GM12878 (cell line): ENCODE data around the gene MAP4K4. TPM values are rescaled to one million over a fixed set of nuclear protein-coding genes. Genes with fewer than 3 reads are reported as not detected.

Experiments used
- ATAC-seq: fragments of 200-7000 bp; cut with Tn5 transposase; 3 replicates; pipeline ENCODE4 v1.9.1; 2020; ENCODE audit warnings: mild to moderate bottlenecking, moderate library complexity
- BruUV-seq: library from RNA; stranded (reverse); fragments of 400-500 nt; replicated peaks from 2 replicates; lab custom pipeline; 2021; lab: Mats Ljungman, UMichigan
- CTCF ChIA-PET: fragments of 300-600 bp; sonication (Branson Sonifier 250); formaldehyde crosslinking; extraction: SDS; loops from one replicate; lab custom pipeline; 2021; ENCODE audit warnings: inconsistent platforms; lab: Yijun Ruan, JAX
- POLR2A ChIA-PET: fragments of 350-600 bp; formaldehyde crosslinking; extraction: SDS; loops from one replicate; lab custom pipeline; 2021; ENCODE audit warnings: inconsistent platforms; lab: Charles Lee
- RAD21 ChIA-PET: fragments of 300-600 bp; sonication (Branson Sonifier 250); formaldehyde crosslinking; loops from one replicate; lab custom pipeline; 2023; ENCODE audit warnings: antibody characterized with exemption; ENCODE audit not compliant: unreplicated experiment; lab: Charles Lee
- SMC1A ChIA-PET: fragments of 300-600 bp; sonication (Branson Sonifier 250); formaldehyde crosslinking; loops from one replicate; lab custom pipeline; 2023; ENCODE audit not compliant: unreplicated experiment, uncharacterized antibody; lab: Charles Lee
- DNase-seq: peaks from one replicate; pipeline ENCODE4 v3.0.0-alpha.2; 2011; ENCODE audit warnings: low read depth, low spot score
- FAIRE-seq: peaks from 3 replicates; lab custom pipeline; 2011; peaks lifted over from hg19 to GRCh38; lab: Jason Lieb, UNC
- H2AFZ ChIP-seq: 2 replicates; pipeline ENCODE4 v1.6.0; 2011; ENCODE audit warnings: low read depth, low read length, control low read depth; ENCODE audit not compliant: control insufficient read depth
- H3K27ac ChIP-seq: 2 replicates; pipeline ENCODE4 v1.5.1; 2011; ENCODE audit warnings: control low read depth; ENCODE audit not compliant: control insufficient read depth, insufficient read depth
- H3K27me3 ChIP-seq, 2 experiments: replicated peaks in 1 of 2; 2 replicates each; pipeline versions ENCODE4 v1.6.0 to v1.6.1; 2011; ENCODE audit warnings: low read length in 1 of 2; ENCODE audit not compliant: control insufficient read depth in 2 of 2, insufficient read depth in 2 of 2
- H3K36me3 ChIP-seq, 2 experiments: 2 replicates each; pipeline ENCODE4 v1.5.1; 2011; ENCODE audit warnings: low read length in 1 of 2; ENCODE audit not compliant: control insufficient read depth in 2 of 2, insufficient read depth in 2 of 2
- H3K4me1 ChIP-seq: 2 replicates; pipeline ENCODE4 v1.6.1; 2011; ENCODE audit warnings: mild to moderate bottlenecking, low read length, moderate library complexity, mixed read lengths; ENCODE audit not compliant: control insufficient read depth, insufficient read depth
- H3K4me2 ChIP-seq: 2 replicates; pipeline ENCODE4 v1.6.0; 2011; ENCODE audit warnings: control low read depth; ENCODE audit not compliant: control insufficient read depth, insufficient read depth
- H3K4me3 ChIP-seq: fragments of 200-600 bp; sonication (generic); 2 replicates; pipeline ENCODE4 v1.5.1; 2016
- H3K79me2 ChIP-seq: 2 replicates; pipeline ENCODE4 v1.6.0; 2011; ENCODE audit warnings: low read length; ENCODE audit not compliant: control insufficient read depth, insufficient read depth
- H3K9ac ChIP-seq: 2 replicates; pipeline ENCODE4 v1.8.0; 2011; ENCODE audit warnings: low read length, control low read depth, mixed read lengths; ENCODE audit not compliant: control insufficient read depth, insufficient read depth
- H3K9me3 ChIP-seq: replicated peaks from 3 replicates; pipeline ENCODE4 v1.5.1; 2011; ENCODE audit warnings: mild to moderate bottlenecking, low read length; ENCODE audit not compliant: control insufficient read depth, insufficient read depth
- H4K20me1 ChIP-seq: 2 replicates; pipeline ENCODE4 v1.6.0; 2011; ENCODE audit not compliant: control insufficient read depth, insufficient read depth
- ATF3 ChIP-seq: IDR thresholded peaks from 2 replicates; pipeline ENCODE4 v1.6.1; 2011; ENCODE audit warnings: low read depth, mild to moderate bottlenecking, low read length, moderate library complexity, borderline replicate concordance; ENCODE audit errors: extremely low read depth
- BHLHE40 ChIP-seq, 2 experiments: fragments of 450-650 bp in 1 of 2; IDR thresholded peaks; 2 replicates each; pipeline ENCODE4 v1.6.1; 2011 to 2017; ENCODE audit warnings: low read depth in 2 of 2, borderline replicate concordance in 1 of 2, improper control_type of control experiment in 1 of 2, low read length in 1 of 2, mild to moderate bottlenecking in 1 of 2
- CBFB ChIP-seq: IDR thresholded peaks from 2 replicates; pipeline ENCODE4 v1.6.1; 2016; ENCODE audit warnings: antibody characterized with exemption, low read depth
- CEBPB ChIP-seq, 2 experiments: fragments of 150-350 bp in 1 of 2; IDR thresholded peaks; 2 replicates each; pipeline ENCODE4 v1.6.1; 2012 to 2014; ENCODE audit warnings: low read depth in 2 of 2, low read length in 2 of 2, borderline replicate concordance in 1 of 2, inconsistent platforms in 1 of 2
- CHD1 ChIP-seq: IDR thresholded peaks from 2 replicates; pipeline ENCODE4 v1.6.1; 2012; ENCODE audit warnings: low read depth, low read length, improper control_type of control experiment
- EZH2 ChIP-seq: IDR thresholded peaks from 2 replicates; pipeline ENCODE4 v1.6.1; 2012; ENCODE audit warnings: low read depth, mild to moderate bottlenecking, control low read depth, inconsistent platforms, low read length, borderline replicate concordance; ENCODE audit not compliant: control insufficient read depth
- LARP7 ChIP-seq: fragments of 450-650 bp; IDR thresholded peaks from 2 replicates; pipeline ENCODE4 v1.6.1; 2017; ENCODE audit warnings: mild to moderate bottlenecking
- NR2F1 ChIP-seq: fragments of 450-650 bp; conservative IDR thresholded peaks from 2 replicates; pipeline ENCODE4 v1.6.1; 2017; ENCODE audit warnings: mild to moderate bottlenecking
- SREBF1 ChIP-seq: IDR thresholded peaks from 2 replicates; pipeline ENCODE4 v1.6.1; 2012; ENCODE audit warnings: mild to moderate bottlenecking, low read length
- SUPT20H ChIP-seq: IDR thresholded peaks from 2 replicates; pipeline ENCODE4 v1.6.1; 2011; ENCODE audit warnings: low read depth, mild to moderate bottlenecking, low read length, moderate library complexity, borderline replicate concordance; ENCODE audit not compliant: control insufficient read depth
- TCF3 ChIP-seq: IDR thresholded peaks from 2 replicates; pipeline ENCODE4 v1.6.1; 2012; ENCODE audit warnings: low read depth, mild to moderate bottlenecking, low read length, borderline replicate concordance; ENCODE audit not compliant: insufficient read depth
- USF1 ChIP-seq: IDR thresholded peaks from 2 replicates; pipeline ENCODE4 v1.6.1; 2011; ENCODE audit warnings: borderline replicate concordance, low read depth, mild to moderate bottlenecking, moderate library complexity, mixed read lengths, low read length; ENCODE audit not compliant: insufficient read depth; ENCODE audit errors: extremely low read length
- ZBTB40 ChIP-seq: fragments of 450-650 bp; IDR thresholded peaks from 2 replicates; pipeline ENCODE4 v1.6.1; 2016; ENCODE audit warnings: mild to moderate bottlenecking, moderate library complexity, borderline replicate concordance
- ZNF217 ChIP-seq: fragments of 450-650 bp; IDR thresholded peaks from 2 replicates; pipeline ENCODE4 v1.6.1; 2017; ENCODE audit warnings: antibody characterized with exemption, mild to moderate bottlenecking
- ZNF274 ChIP-seq: IDR thresholded peaks from one replicate; pipeline ENCODE4 v1.8.0; 2011; ENCODE audit not compliant: insufficient read length, insufficient read depth
- ZSCAN29 ChIP-seq: fragments of 450-650 bp; IDR thresholded peaks from 2 replicates; pipeline ENCODE4 v1.6.1; 2017; ENCODE audit warnings: mild to moderate bottlenecking, moderate library complexity
- WGBS: methylation state at CpG from one replicate; pipeline ENCODE4 v1.1.6; 2016; ENCODE audit warnings: low lambda C conversion rate; ENCODE audit not compliant: insufficient replicate concordance, insufficient coverage; ENCODE audit errors: missing lambda C conversion rate; 5-methylcytosine and 5-hydroxymethylcytosine counted together
- in situ Hi-C: fragments of 300-500 bp; cut with MboI; formaldehyde crosslinking; loops from 9 replicates; pipeline ENCODE4 v1.14.3; 2018; ENCODE audit warnings: mixed read lengths
- intact Hi-C: fragments of 100-400 bp; cut with micrococcal nuclease; formaldehyde crosslinking; loops from one replicate; pipeline ENCODE4 v1.14.2; 2022; ENCODE audit not compliant: unreplicated experiment
- polyA plus RNA-seq, 11 experiments: library from polyadenylated mRNA; depleted of rRNA in 4 of 11; unstranded in 6 of 11; stranded (reverse) in 5 of 11; fragments of >200 nt; fragmentation: Nextera tagmentation in 4 of 11; fragmentation: Illumina TruSeq in 1 of 11; extraction: Ambion mirVana in 4 of 11; extraction: Trizol in 1 of 11; gene quantifications; 1 replicate in 1 of 11; 2 replicates in 10 of 11; pipeline versions ENCODE4 v1.2.1 to v1.2.3, GENCODE V29; 2011 to 2016; ENCODE audit warnings: inconsistent platforms in 2 of 11, missing spikeins in 2 of 11, low read depth in 1 of 11
- total RNA-seq, 4 experiments: library from RNA; depleted of rRNA in 3 of 4; stranded (reverse); fragments of >200 nt in 3 of 4; fragmentation: Illumina TruSeq in 1 of 4; extraction: Trizol in 1 of 4; gene quantifications; 2 replicates each; pipeline versions ENCODE4 v1.2.1 to v1.2.3, GENCODE V29; 2013 to 2021

The MAP4K4 gene
- total and polyA plus RNA-seq, 10 of the 15 experiments (the other 5 are each of a cell fraction or from before 2014, with no cell fraction given), result 1.9 to 50.4 (median 9.7) TPM

GRCh38 chr2:101842471-101842870 is 145.0 kb downstream of the MAP4K4 start:
- no TSS peak for BruUV-seq
- no peak overlapping the region for H3K9ac ChIP-seq
- no peaks in the 10 kb centered on the region for H4K20me1 ChIP-seq
- H3K9me3 ChIP-seq, result no peaks in the 10 kb centered on the region
- ChIA-PET CTCF (no interaction called here), RAD21 (no interaction called here), SMC1A (no interaction called here), POLR2A (no interaction called here)
- no peaks in the 10 kb centered on the region for H3K4me1 ChIP-seq
- no peak for FAIRE-seq
- intact Hi-C loops, result no loop called here
- no peak overlapping the region for H3K4me3 ChIP-seq
- in situ Hi-C loops, result no loop called here
- H3K79me2 ChIP-seq, result no peaks in the 10 kb centered on the region
- ATAC-seq, result no peak
- no peaks in the 10 kb centered on the region for H3K27me3 ChIP-seq
- no peak overlapping the region for H3K4me2 ChIP-seq
- no peak overlapping the region for H3K27ac ChIP-seq
- no peak for TF ChIP-seq SREBF1
- TF ChIP-seq BHLHE40 (IDR thresholded peaks at IDR 0.05; ENCODE audit: borderline replicate concordance in 1 of 2, low read depth in 2 of 2, low read length in 1 of 2), result no peak
- TF ChIP-seq ZNF274, result no peak
- no peak for TF ChIP-seq ZBTB40
- no peak for TF ChIP-seq ZSCAN29
- no peak for TF ChIP-seq ZNF217
- no peak for TF ChIP-seq CEBPB (IDR thresholded peaks at IDR 0.05; ENCODE audit: borderline replicate concordance in 1 of 2, low read depth in 2 of 2, low read length in 2 of 2)
- TF ChIP-seq TCF3, result no peak
- no peak for TF ChIP-seq SUPT20H
- no peak for TF ChIP-seq EZH2
- no peak for TF ChIP-seq USF1
- no peak for TF ChIP-seq ATF3
- TF ChIP-seq CBFB, result no peak
- no peak for TF ChIP-seq NR2F1
- no peak for TF ChIP-seq LARP7
- TF ChIP-seq CHD1, result no peak
- no peak overlapping the region for H2AFZ ChIP-seq
- no peak for DNase-seq
- peaks cover 0 to 1% of the 10 kb centered on the region in 2 experiments; a peak in 1 of 4 replicates for H3K36me3 ChIP-seq
- WGBS, result 0% methylated on average over 1 of the region's 1 CpG
